GM12892 (cell line): ENCODE measurements around the gene EMX1.

ENCODE experiments used
- POLR2A ChIP-seq: IDR thresholded peaks from 2 replicates; pipeline ENCODE4 v1.6.1; 2011; ENCODE audit warnings: low read depth, low read length, control low read depth
- POLR2AphosphoS5 ChIP-seq: IDR thresholded peaks from 2 replicates; pipeline ENCODE4 v1.6.1; 2011; ENCODE audit warnings: low read depth, low read length, control low read depth

- no peak for TF ChIP-seq POLR2AphosphoS5
- TF ChIP-seq POLR2A, result no peak
These were observed 45.6 kb downstream of the EMX1 start for GRCh38 chr2:72962911-72963310.
